Natural killer cell treated with Interleukin-12 subunit alpha and Interleukin-12 subunit beta and Interleukin-15 and Interleukin-18, amount 100 ng/mL, for 72 hours (primary cell): ENCODE results near the gene PODXL2. TPM values are rescaled to one million over a fixed set of nuclear protein-coding genes. Genes with fewer than 3 reads are reported as not detected.
A peak's percentile ranks its signal among the peaks of the same experiment; 100 is the strongest.

Source experiments
- ATAC-seq, 2 donors: fragments of 150-1000 bp; cut with Tn5 transposase in 1 of 2; sonication (Bioruptor Pico), chemical (Tn5 transposase) in 1 of 2; 2 replicates each; pipeline ENCODE4 v1.10.0; 2021
- DNase-seq: peaks from one replicate; pipeline ENCODE4 v3.0.0; 2022; ENCODE audit warnings: low spot score
- H3K27ac Mint-ChIP-seq, 2 donors: 1 replicate in 1 of 2; 2 replicates in 1 of 2; pipeline ENCODE4 v1.8.0; 2022; ENCODE audit warnings: mixed read lengths in 2 of 2, mild to moderate bottlenecking in 1 of 2, moderate library complexity in 1 of 2
- H3K27me3 Mint-ChIP-seq, 2 donors: 1 replicate in 1 of 2; 2 replicates in 1 of 2; pipeline ENCODE4 v1.8.0; 2022; ENCODE audit warnings: mixed read lengths in 2 of 2
- H3K36me3 Mint-ChIP-seq: one replicate; pipeline ENCODE4 v1.8.0; 2022; ENCODE audit warnings: mixed read lengths
- H3K4me1 Mint-ChIP-seq, 2 donors: 1 replicate in 1 of 2; 2 replicates in 1 of 2; pipeline ENCODE4 v1.8.0; 2022; ENCODE audit warnings: low read depth in 2 of 2, mixed read lengths in 2 of 2, mild to moderate bottlenecking in 1 of 2
- H3K4me3 Mint-ChIP-seq: one replicate; pipeline ENCODE4 v1.8.0; 2022; ENCODE audit warnings: mixed read lengths
- H3K9me3 Mint-ChIP-seq: 2 replicates; pipeline ENCODE4 v1.8.0; 2022; ENCODE audit warnings: mixed read lengths
- total RNA-seq, 2 donors: library from RNA; stranded (reverse); gene quantifications; one replicate each; pipeline ENCODE4 v1.2.3, GENCODE V29; 2022

The PODXL2 gene
- total RNA-seq, 2 donors from 2014 or later: 3.1 to 3.4 TPM

DNA sequence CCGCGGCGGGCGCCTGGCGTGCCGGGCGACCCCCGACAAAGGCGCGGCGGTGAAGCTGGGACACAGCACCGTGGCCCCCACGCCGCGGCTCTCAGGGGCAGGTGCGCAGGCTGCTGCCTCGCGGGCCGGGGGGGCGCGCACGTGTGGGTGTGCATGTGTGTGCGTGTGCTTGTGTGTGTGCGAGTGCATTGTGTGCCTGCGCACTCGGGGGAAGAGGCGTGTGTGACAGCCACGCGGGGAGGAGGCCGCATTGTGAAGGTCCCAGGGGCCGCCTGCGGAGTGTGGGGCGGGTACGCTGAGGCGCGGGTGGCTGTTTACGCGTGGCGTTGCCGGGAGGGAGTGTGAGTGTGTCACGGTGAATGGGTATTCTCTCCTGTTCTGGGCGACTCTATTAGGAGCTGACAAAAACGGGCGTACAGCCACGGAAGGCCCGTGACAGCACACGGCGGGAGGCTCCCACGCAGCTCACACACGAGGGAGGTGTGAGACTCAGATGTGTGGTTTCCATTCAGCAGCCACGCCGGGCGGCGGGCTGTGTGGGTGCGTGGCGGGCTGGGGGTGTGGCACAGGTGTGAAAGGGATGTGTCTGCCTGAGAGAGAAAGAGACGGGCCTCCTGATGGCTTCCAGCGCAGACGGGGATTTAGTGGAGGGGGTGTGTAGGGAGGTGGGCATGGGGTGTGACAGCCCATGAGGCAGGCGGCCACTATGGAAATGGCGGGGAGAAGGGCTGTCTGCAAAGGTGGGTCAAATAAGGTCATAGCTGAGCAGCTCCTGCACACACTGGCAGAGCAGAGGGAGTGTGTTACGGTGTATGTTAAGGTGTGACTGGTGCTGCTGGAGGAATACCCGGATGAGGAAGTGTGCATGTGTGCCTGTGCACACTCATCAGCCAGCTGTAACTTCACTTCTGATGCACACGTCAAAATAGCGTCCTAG is 750 bp downstream of the PODXL2 start:
- H3K4me3 Mint-ChIP-seq: peak overlapping the region; percentile 61
- H3K27ac Mint-ChIP-seq: peak overlapping the region; percentile 49 to 61
- no peak for DNase-seq
- H3K9me3 Mint-ChIP-seq: no peaks in the 10 kb centered on the region
- peaks cover 48 to 49% of the 10 kb centered on the region in 2 donors for H3K4me1 Mint-ChIP-seq
- ATAC-seq: peak; percentile 44 to 45
- H3K36me3 Mint-ChIP-seq: no peaks in the 10 kb centered on the region
- peaks cover 24 to 37% of the 10 kb centered on the region in 2 donors for H3K27me3 Mint-ChIP-seq

GRCh38 chr3:127630811-127631714 is 2.1 kb downstream of the PODXL2 start:
- H3K4me1 Mint-ChIP-seq: peaks cover 45 to 51% of the 10 kb centered on the region in 2 donors
- H3K27me3 Mint-ChIP-seq: peaks cover 28 to 37% of the 10 kb centered on the region in 2 donors
- no peak overlapping the region for H3K27ac Mint-ChIP-seq
- H3K9me3 Mint-ChIP-seq: no peaks in the 10 kb centered on the region
- DNase-seq: no peak
- no peak overlapping the region for H3K4me3 Mint-ChIP-seq
- no peak for ATAC-seq
- no peaks in the 10 kb centered on the region for H3K36me3 Mint-ChIP-seq

GRCh38 chr3:127632035-127632820 is 3.2 kb downstream of the PODXL2 start:
- H3K27me3 Mint-ChIP-seq: peaks cover 28 to 37% of the 10 kb centered on the region in 2 donors
- H3K27ac Mint-ChIP-seq: no peak overlapping the region
- H3K4me3 Mint-ChIP-seq: no peak overlapping the region
- no peak for ATAC-seq
- no peaks in the 10 kb centered on the region for H3K36me3 Mint-ChIP-seq
- H3K4me1 Mint-ChIP-seq: peaks cover 41 to 44% of the 10 kb centered on the region in 2 donors
- no peaks in the 10 kb centered on the region for H3K9me3 Mint-ChIP-seq
- no peak for DNase-seq

DNA sequence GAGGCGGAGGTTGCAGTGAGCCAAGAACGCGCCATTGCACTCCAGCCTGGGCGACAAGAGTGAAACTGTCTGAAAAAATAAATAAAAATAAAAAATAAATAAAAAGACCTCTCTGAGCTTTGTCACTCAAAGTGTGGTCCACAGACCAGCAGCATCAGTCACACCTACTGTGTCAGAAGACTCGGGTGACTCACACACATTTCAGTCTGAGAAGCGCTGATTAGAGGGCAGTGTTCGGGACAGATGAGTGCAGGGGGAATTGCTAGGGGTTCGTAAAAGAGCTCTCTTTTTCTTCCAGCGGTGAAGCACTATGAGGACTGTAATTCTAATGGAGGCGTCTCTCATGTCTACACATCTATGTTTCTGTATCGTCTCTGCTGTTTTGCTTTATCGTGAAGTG is 5.7 kb downstream of the PODXL2 start:
- Mint-ChIP-seq H3K27me3 (peaks cover 20 to 21% of the 10 kb centered on the region in 2 donors), H3K4me3 (no peak overlapping the region)

GRCh38 chr3:127637546-127637945 is 8.6 kb downstream of the PODXL2 start:
- H3K9me3 Mint-ChIP-seq: no peaks in the 10 kb centered on the region
- ATAC-seq (peak; percentile 96 to 98), DNase-seq (peak; percentile 76)
- H3K4me3 Mint-ChIP-seq: peak overlapping the region; percentile 70
- H3K4me1 Mint-ChIP-seq: peaks cover 26 to 34% of the 10 kb centered on the region in 2 donors
- peak overlapping the region; percentile 77 to 85 for H3K27ac Mint-ChIP-seq
- H3K36me3 Mint-ChIP-seq: no peaks in the 10 kb centered on the region
- peaks cover 0 to 11% of the 10 kb centered on the region in 2 donors for H3K27me3 Mint-ChIP-seq

More for the DNA sequence above, 5.7 kb downstream of the PODXL2 start:
- ATAC-seq (no peak), DNase-seq (no peak)
- H3K4me1 Mint-ChIP-seq: peaks cover 40 to 46% of the 10 kb centered on the region in 2 donors
- no peaks in the 10 kb centered on the region for H3K9me3 Mint-ChIP-seq
- no peaks in the 10 kb centered on the region for H3K36me3 Mint-ChIP-seq
- H3K27ac Mint-ChIP-seq: no peak overlapping the region

- Mint-ChIP-seq H3K27ac (peak overlapping the region; percentile 77 to 85), H3K4me1 (peaks cover 26 to 34% of the 10 kb centered on the region in 2 donors), H3K27me3 (peaks cover 0 to 11% of the 10 kb centered on the region in 2 donors), H3K36me3 (no peaks in the 10 kb centered on the region), H3K9me3 (no peaks in the 10 kb centered on the region), H3K4me3 (peak overlapping the region; percentile 70)
- peak in 1 of 2 donors; percentile 54 for ATAC-seq
- no peak for DNase-seq
Measured at GRCh38 chr3:127637971-127638370, 9.0 kb downstream of the PODXL2 start.

DNA sequence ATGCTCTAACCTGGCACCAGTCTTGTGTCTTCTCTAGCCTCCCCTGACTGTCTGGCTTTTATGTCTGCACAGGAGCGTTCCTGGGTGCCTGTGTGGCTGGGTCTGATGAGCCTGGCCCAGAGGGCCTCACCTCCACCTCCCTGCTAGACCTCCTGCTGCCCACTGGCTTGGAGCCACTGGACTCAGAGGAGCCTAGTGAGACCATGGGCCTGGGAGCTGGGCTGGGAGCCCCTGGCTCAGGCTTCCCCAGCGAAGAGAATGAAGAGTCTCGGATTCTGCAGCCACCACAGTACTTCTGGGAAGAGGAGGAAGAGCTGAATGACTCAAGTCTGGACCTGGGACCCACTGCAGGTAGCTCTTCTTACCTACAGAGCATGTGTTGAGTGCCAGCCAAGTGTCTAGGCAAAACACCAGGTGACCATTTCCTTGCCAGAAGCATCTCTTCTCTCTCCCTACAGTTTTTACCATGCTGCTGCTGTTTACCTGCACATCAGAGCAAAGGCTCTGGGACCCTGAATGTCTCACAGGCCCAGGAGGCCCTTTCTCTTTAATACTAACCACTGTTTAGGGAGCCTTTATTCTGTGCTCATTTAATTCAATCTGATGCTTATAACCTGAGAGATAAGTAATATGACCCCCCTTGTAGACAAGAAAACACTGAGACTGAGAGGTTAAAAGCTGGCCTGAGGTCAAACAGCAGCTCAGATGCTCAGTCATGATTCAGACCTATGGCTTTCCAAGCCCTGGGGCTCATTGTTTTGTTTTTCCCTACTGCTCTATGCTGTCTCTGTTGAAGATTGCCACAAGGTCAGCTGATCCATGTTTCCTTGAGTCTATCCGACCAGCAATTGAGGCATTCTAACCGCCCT is 10.4 kb downstream of the PODXL2 start:
- ATAC-seq: no peak
- Mint-ChIP-seq H3K4me3 (no peak overlapping the region), H3K27me3 (peaks cover 0 to 4% of the 10 kb centered on the region in 2 donors), H3K9me3 (no peaks in the 10 kb centered on the region), H3K4me1 (peaks cover 26 to 31% of the 10 kb centered on the region in 2 donors), H3K27ac (peak overlapping the region; percentile 77 to 85), H3K36me3 (no peaks in the 10 kb centered on the region)
- DNase-seq: no peak

- Mint-ChIP-seq H3K4me3 (no peak overlapping the region), H3K27me3 (peaks cover 0 to 4% of the 10 kb centered on the region in 2 donors), H3K36me3 (no peaks in the 10 kb centered on the region), H3K4me1 (peaks cover 26 to 28% of the 10 kb centered on the region in 2 donors), H3K27ac (no peak overlapping the region), H3K9me3 (no peaks in the 10 kb centered on the region)
- no peak for DNase-seq
- ATAC-seq: no peak
Measured at GRCh38 chr3:127640042-127640355, 11.0 kb downstream of the PODXL2 start.

- H3K27me3 Mint-ChIP-seq: no peaks in the 10 kb centered on the region
- no peak for ATAC-seq
- no peaks in the 10 kb centered on the region for H3K9me3 Mint-ChIP-seq
Measured at GRCh38 chr3:127644641-127645370, 15.8 kb downstream of the PODXL2 start.

DNA sequence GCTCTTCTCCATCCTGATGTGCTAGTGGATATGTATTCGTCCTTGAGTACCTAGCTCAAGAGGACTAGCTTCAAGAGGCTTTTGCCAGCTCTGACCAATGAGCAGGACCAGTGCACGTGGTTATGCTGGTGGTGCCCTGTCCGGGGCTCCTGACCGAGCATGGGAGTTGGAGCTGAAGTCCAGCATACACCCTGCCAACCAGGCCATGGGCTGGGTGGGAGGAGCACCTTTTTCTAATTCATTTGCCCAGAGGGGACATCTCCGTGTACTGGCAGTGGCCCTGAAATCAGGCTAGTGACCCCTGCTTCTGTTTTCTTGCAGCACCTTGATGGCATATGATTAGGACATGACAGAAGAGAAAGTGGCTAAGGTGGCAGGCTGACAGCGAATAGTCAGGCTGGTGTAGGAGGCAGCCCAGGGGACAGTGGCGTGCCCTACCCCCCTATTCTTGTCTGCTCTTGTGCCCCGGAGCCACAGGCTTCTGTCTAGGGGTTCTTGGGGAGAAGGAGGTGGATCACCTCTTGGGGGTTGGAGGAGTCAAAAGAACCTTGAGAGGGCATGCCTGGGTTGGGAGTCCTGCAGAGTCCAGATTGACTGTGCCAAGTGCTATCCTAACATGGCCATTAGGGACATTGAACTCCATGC is 16.5 kb downstream of the PODXL2 start:
- no peaks in the 10 kb centered on the region for H3K36me3 Mint-ChIP-seq
- H3K27me3 Mint-ChIP-seq: no peaks in the 10 kb centered on the region
- no peaks in the 10 kb centered on the region for H3K9me3 Mint-ChIP-seq
- H3K27ac Mint-ChIP-seq: no peak overlapping the region
- no peak for ATAC-seq
- no peak for DNase-seq
- no peaks in the 10 kb centered on the region for H3K4me1 Mint-ChIP-seq
- no peak overlapping the region for H3K4me3 Mint-ChIP-seq

More at GRCh38 chr3:127644641-127645370, 15.8 kb downstream of the PODXL2 start:
- Mint-ChIP-seq H3K27ac (no peak overlapping the region), H3K36me3 (no peaks in the 10 kb centered on the region), H3K4me3 (no peak overlapping the region), H3K4me1 (no peaks in the 10 kb centered on the region)
- no peak for DNase-seq

DNA sequence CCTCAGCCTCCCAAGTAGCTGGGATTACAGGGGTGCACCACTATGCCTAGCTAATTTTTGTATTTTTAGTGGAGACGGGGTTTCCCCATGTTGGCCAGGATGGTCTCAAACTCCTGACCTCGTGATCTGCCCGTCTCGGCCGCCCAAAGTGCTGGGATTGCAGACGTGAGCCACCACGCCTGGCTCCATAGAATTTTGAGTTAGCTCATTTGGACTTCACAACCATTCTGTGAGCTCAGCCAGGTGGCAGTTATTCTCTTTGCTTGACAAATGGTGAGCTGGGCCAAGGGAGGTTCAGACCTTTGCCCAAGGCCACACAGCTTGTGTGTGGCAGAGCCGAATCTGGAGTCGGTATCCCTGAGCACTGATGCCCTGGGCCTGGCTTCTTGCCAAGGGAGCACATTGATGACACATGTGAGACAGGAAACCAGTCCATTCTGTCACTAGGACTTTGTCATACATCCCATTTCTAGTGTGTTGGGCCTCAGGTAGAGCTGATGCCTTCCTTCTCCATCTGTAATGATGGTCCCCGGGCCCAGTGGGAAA is 17.6 kb downstream of the PODXL2 start:
- H3K36me3 Mint-ChIP-seq: no peaks in the 10 kb centered on the region
- H3K27me3 Mint-ChIP-seq: no peaks in the 10 kb centered on the region
- no peaks in the 10 kb centered on the region for H3K9me3 Mint-ChIP-seq
- no peak for DNase-seq
- H3K4me3 Mint-ChIP-seq: no peak overlapping the region
- no peaks in the 10 kb centered on the region for H3K4me1 Mint-ChIP-seq
- ATAC-seq: no peak
- H3K27ac Mint-ChIP-seq: no peak overlapping the region
